H9 (cell line): ENCODE results near the gene ADAMTS2. TPM values are rescaled to one million over a fixed set of nuclear protein-coding genes. Genes with fewer than 3 reads are reported as not detected.

Experiments used
- DNase-seq: peaks from one replicate; pipeline ENCODE4 v3.0.0-alpha.2; 2017
- H2AFZ ChIP-seq: one replicate; pipeline ENCODE4 v1.6.1; 2013; ENCODE audit warnings: mild to moderate bottlenecking, low read length, control low read depth, moderate library complexity
- H2AK5ac ChIP-seq: 2 replicates; pipeline ENCODE4 v1.6.1; 2013; ENCODE audit warnings: low read length, control low read depth, mixed read lengths; ENCODE audit not compliant: insufficient read length
- H2BK120ac ChIP-seq: one replicate; pipeline ENCODE4 v1.6.1; 2013; ENCODE audit warnings: low read depth, mild to moderate bottlenecking, low read length, control low read depth, inconsistent platforms; ENCODE audit not compliant: poor library complexity, severe bottlenecking
- H2BK12ac ChIP-seq: 2 replicates; pipeline ENCODE4 v1.6.1; 2013; ENCODE audit warnings: low read length, control low read depth, mixed read lengths, low read depth; ENCODE audit not compliant: insufficient read length
- H2BK15ac ChIP-seq: 2 replicates; pipeline ENCODE4 v1.6.1; 2013; ENCODE audit warnings: low read depth, low read length, control low read depth
- H2BK20ac ChIP-seq: one replicate; pipeline ENCODE4 v1.6.1; 2013; ENCODE audit warnings: low read depth, mild to moderate bottlenecking, low read length, control low read depth, inconsistent platforms; ENCODE audit not compliant: poor library complexity, severe bottlenecking
- H2BK5ac ChIP-seq: 2 replicates; pipeline ENCODE4 v1.6.1; 2013; ENCODE audit warnings: low read length, control low read depth, mixed read lengths; ENCODE audit not compliant: insufficient read length
- H3K14ac ChIP-seq: 2 replicates; pipeline ENCODE4 v1.6.1; 2013; ENCODE audit warnings: low read length, control low read depth; ENCODE audit not compliant: insufficient read depth
- H3K18ac ChIP-seq: 2 replicates; pipeline ENCODE4 v1.6.1; 2013; ENCODE audit warnings: low read depth, mild to moderate bottlenecking, mixed read lengths, low read length, control low read depth; ENCODE audit not compliant: insufficient read length
- H3K23ac ChIP-seq: 2 replicates; pipeline ENCODE4 v1.6.1; 2013; ENCODE audit warnings: low read length, control low read depth, mixed read lengths, low read depth; ENCODE audit not compliant: insufficient read length
- H3K23me2 ChIP-seq: 2 replicates; pipeline ENCODE4 v1.6.1; 2013; ENCODE audit warnings: low read depth, mild to moderate bottlenecking, mixed read lengths, low read length, control low read depth; ENCODE audit not compliant: insufficient read length, poor library complexity, severe bottlenecking
- H3K27ac ChIP-seq: 2 replicates; pipeline ENCODE4 v1.5.1; 2013; ENCODE audit warnings: low read length, control low read depth, mixed read lengths, low read depth; ENCODE audit not compliant: insufficient read length
- H3K27me3 ChIP-seq: 2 replicates; pipeline ENCODE4 v1.6.1; 2013; ENCODE audit warnings: low read length, control low read depth, inconsistent platforms; ENCODE audit not compliant: insufficient read depth
- H3K4ac ChIP-seq: 2 replicates; pipeline ENCODE4 v1.6.1; 2013; ENCODE audit warnings: low read depth, mild to moderate bottlenecking, control low read depth, inconsistent platforms, low read length, moderate library complexity
- H3K4me1 ChIP-seq: 2 replicates; pipeline ENCODE4 v1.6.1; 2013; ENCODE audit warnings: low read length, control low read depth, inconsistent platforms; ENCODE audit not compliant: insufficient read depth
- H3K4me2 ChIP-seq: 2 replicates; pipeline ENCODE4 v1.6.1; 2013; ENCODE audit warnings: low read length, control low read depth, mixed read lengths; ENCODE audit not compliant: insufficient read length, insufficient read depth
- H3K56ac ChIP-seq: 2 replicates; pipeline ENCODE4 v1.6.1; 2013; ENCODE audit warnings: low read depth, mild to moderate bottlenecking, mixed read lengths, low read length, control low read depth; ENCODE audit not compliant: insufficient read length
- H3K79me1 ChIP-seq: 2 replicates; pipeline ENCODE4 v1.6.1; 2013; ENCODE audit warnings: low read depth, mild to moderate bottlenecking, moderate library complexity, low read length, control low read depth, inconsistent platforms; ENCODE audit not compliant: insufficient read depth, poor library complexity, severe bottlenecking
- H3K79me2 ChIP-seq: 2 replicates; pipeline ENCODE4 v1.6.1; 2013; ENCODE audit warnings: low read length, control low read depth, inconsistent platforms; ENCODE audit not compliant: insufficient read depth
- H3K9ac ChIP-seq: 2 replicates; pipeline ENCODE4 v1.6.1; 2013; ENCODE audit warnings: low read length, control low read depth, mixed read lengths; ENCODE audit not compliant: insufficient read length; ENCODE audit errors: extremely low read depth
- H3K9me3 ChIP-seq: one replicate; pipeline ENCODE4 v1.6.1; 2013; ENCODE audit warnings: low read depth, low read length, inconsistent platforms; ENCODE audit not compliant: control insufficient read depth
- H3T11ph ChIP-seq: one replicate; pipeline ENCODE4 v1.6.1; 2013; ENCODE audit warnings: mild to moderate bottlenecking, low read length, control low read depth, inconsistent platforms
- H4K20me1 ChIP-seq: one replicate; pipeline ENCODE4 v1.6.1; 2013; ENCODE audit not compliant: control insufficient read depth, insufficient read length, insufficient read depth
- H4K5ac ChIP-seq: 2 replicates; pipeline ENCODE4 v1.6.1; 2013; ENCODE audit warnings: low read depth, mild to moderate bottlenecking, mixed read lengths, low read length, control low read depth; ENCODE audit not compliant: insufficient read length
- H4K8ac ChIP-seq: replicated peaks from 2 replicates; pipeline ENCODE4 v1.6.1; 2013; ENCODE audit warnings: low read length, control low read depth, mixed read lengths, low read depth; ENCODE audit not compliant: insufficient read length
- H4K91ac ChIP-seq: 2 replicates; pipeline ENCODE4 v1.6.1; 2013; ENCODE audit warnings: low read depth, mild to moderate bottlenecking, moderate library complexity, mixed read lengths, low read length, control low read depth; ENCODE audit not compliant: insufficient read length
- H3K27ac Mint-ChIP-seq, 3 experiments: 2 replicates in 2 of 3; 3 replicates in 1 of 3; pipeline ENCODE4 v1.8.0; 2020 to 2021; ENCODE audit warnings: mixed read lengths in 3 of 3, mild to moderate bottlenecking in 1 of 3, moderate library complexity in 1 of 3
- H3K27me3 Mint-ChIP-seq: 2 replicates; pipeline ENCODE4 v1.8.0; 2021; ENCODE audit warnings: low read depth, mild to moderate bottlenecking, moderate library complexity, mixed read lengths
- H3K36me3 Mint-ChIP-seq, 3 experiments: 2 replicates in 2 of 3; 3 replicates in 1 of 3; pipeline ENCODE4 v1.8.0; 2020 to 2021; ENCODE audit warnings: low read depth in 3 of 3, mixed read lengths in 3 of 3; ENCODE audit not compliant: insufficient read depth in 1 of 3
- H3K4me1 Mint-ChIP-seq, 2 experiments: 2 replicates each; pipeline ENCODE4 v1.8.0; 2020; ENCODE audit warnings: mixed read lengths in 2 of 2
- H3K4me3 Mint-ChIP-seq, 2 experiments: 2 replicates in 1 of 2; 3 replicates in 1 of 2; pipeline ENCODE4 v1.8.0; 2020 to 2021; ENCODE audit warnings: mild to moderate bottlenecking in 2 of 2, mixed read lengths in 2 of 2, moderate library complexity in 1 of 2
- H3K9me3 Mint-ChIP-seq, 2 experiments: 2 replicates in 1 of 2; 3 replicates in 1 of 2; pipeline ENCODE4 v1.8.0; 2020; ENCODE audit warnings: mild to moderate bottlenecking in 2 of 2, mixed read lengths in 2 of 2, moderate library complexity in 1 of 2
- WGBS: extraction: QIAGEN DNeasy Blood & Tissue Kit; methylation state at CpG from one replicate; pipeline ENCODE4 v1.1.7; 2013; ENCODE audit warnings: missing lambda C conversion rate, low lambda C conversion rate, mixed read lengths; ENCODE audit not compliant: insufficient read length; ENCODE audit errors: extremely low coverage; 5-methylcytosine and 5-hydroxymethylcytosine counted together
- total RNA-seq: library from RNA; stranded (reverse); gene quantifications from 2 replicates; pipeline ENCODE4 v1.2.1, GENCODE V29; 2021
- TF ChIP-seq, protein P1 (sequence below): fragments of 200-600 bp; sonication (generic); conservative IDR thresholded peaks from 3 replicates; pipeline ENCODE4 v1.8.0; 2021; ENCODE audit warnings: antibody characterized with exemption, mild to moderate bottlenecking

The ADAMTS2 gene
- total RNA-seq, 1 experiment from 2014 or later: 5.4 TPM

DNA sequence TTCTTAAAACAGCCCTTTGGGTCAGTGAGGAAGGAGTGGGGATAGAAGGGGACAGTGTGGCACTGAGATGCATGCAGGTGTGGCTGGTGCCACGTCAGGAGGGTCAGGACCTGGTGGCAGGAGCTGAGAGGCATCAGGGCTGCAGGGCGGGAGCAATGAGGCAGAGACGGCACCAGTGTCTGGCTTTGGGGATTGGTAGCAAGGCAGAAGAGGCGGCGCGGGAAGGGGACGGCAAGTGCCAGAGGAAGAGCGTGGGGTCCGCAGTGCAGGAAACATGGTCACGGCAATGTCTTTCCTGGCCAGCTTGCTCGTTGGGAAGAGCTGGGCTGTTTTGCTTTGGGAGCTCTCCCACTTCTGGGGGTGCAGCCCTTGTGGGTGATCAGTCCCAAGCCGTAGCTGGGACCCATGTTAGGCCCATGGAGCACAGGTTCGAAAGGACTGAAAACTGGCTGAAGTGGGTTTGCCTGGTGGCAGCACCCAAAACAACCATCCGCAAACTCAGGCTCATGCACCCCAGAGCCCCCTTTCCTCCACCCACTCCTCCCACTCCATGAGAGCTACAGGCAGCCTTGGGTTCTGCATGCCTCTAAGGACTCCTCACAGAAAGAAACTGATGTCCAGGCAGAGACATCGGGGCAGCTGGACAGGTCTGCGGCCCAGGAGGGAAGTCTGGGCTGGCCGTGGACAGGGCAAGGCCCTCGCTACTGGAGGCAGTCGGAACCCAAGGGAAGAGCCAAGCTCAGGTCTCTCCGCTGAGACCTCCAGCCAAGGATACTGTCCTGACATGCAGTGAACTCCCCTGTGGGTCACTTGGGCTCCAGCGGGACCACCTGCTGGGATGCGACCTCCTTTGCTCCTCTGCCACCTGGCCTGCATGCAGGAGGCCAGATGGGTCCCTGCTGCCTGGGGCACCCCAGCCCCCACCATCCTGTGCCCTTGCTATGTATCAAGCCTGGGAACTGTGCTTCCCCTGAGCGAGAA, 180.6 kb downstream of the ADAMTS2 start:
- Mint-ChIP-seq H3K27me3 (no peaks in the 10 kb centered on the region), H3K4me3 (no peak overlapping the region; a peak in 1 of 5 replicates), H3K4me1 (no peaks in the 10 kb centered on the region), H3K36me3 (peaks cover 2 to 5% (median 3%) of the 10 kb centered on the region in 3 experiments; a peak in 4 of 7 replicates), H3K27ac (peak overlapping the region in 2 of 3 experiments; percentile 41 to 91; a peak in 3 of 7 replicates), H3K9me3 (peaks cover 18 to 19% of the 10 kb centered on the region in 2 experiments; a peak in 4 of 5 replicates)
- Histone ChIP-seq H2AFZ (no peak overlapping the region), H4K5ac (no peak overlapping the region), H3K23ac (no peak overlapping the region), H3K4ac (no peak overlapping the region), H3K23me2 (no peaks in the 10 kb centered on the region), H3K27ac (no peak overlapping the region), H4K8ac (no peak overlapping the region), H3K79me2 (no peaks in the 10 kb centered on the region), H4K91ac (no peak overlapping the region), H3K14ac (no peak overlapping the region; the same call in 1 of the 2 replicates), H2BK120ac (no peak overlapping the region), H3K4me1 (no peaks in the 10 kb centered on the region), H3T11ph (no peak overlapping the region), H3K56ac (no peak overlapping the region), H3K4me2 (no peak overlapping the region), H4K20me1 (no peaks in the 10 kb centered on the region), H2BK12ac (no peak overlapping the region), H3K18ac (no peak overlapping the region), H3K79me1 (no peaks in the 10 kb centered on the region), H2BK20ac (no peak overlapping the region), H3K27me3 (no peaks in the 10 kb centered on the region), H3K9ac (no peak overlapping the region), H2BK5ac (no peak overlapping the region), H2AK5ac (no peak overlapping the region), H3K9me3 (no peaks in the 10 kb centered on the region), H2BK15ac (no peak overlapping the region)
- TF ChIP-seq, protein P1, sequence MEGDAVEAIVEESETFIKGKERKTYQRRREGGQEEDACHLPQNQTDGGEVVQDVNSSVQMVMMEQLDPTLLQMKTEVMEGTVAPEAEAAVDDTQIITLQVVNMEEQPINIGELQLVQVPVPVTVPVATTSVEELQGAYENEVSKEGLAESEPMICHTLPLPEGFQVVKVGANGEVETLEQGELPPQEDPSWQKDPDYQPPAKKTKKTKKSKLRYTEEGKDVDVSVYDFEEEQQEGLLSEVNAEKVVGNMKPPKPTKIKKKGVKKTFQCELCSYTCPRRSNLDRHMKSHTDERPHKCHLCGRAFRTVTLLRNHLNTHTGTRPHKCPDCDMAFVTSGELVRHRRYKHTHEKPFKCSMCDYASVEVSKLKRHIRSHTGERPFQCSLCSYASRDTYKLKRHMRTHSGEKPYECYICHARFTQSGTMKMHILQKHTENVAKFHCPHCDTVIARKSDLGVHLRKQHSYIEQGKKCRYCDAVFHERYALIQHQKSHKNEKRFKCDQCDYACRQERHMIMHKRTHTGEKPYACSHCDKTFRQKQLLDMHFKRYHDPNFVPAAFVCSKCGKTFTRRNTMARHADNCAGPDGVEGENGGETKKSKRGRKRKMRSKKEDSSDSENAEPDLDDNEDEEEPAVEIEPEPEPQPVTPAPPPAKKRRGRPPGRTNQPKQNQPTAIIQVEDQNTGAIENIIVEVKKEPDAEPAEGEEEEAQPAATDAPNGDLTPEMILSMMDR: no peak
- peak; percentile 22 for DNase-seq
- no CpG with 5 or more reads among the region's 23 CpGs for WGBS
